Activated T-cell treated with anti-CD3 and anti-CD28 coated beads, Interleukin-2, amount 50 U/mL, for 72 hours (primary cell): ENCODE data around the gene RHOF. TPM values are rescaled to one million over a fixed set of nuclear protein-coding genes. Genes with fewer than 3 reads are reported as not detected.

ENCODE experiments used
- ATAC-seq, 2 donors: fragments of 150-1000 bp; cut with Tn5 transposase; replicated peaks in 1 of 2; 2 replicates each; pipeline ENCODE4 v1.10.0; 2021; ENCODE audit warnings: moderate library complexity in 2 of 2, mild to moderate bottlenecking in 1 of 2
- DNase-seq, 2 donors: peaks; one replicate each; pipeline ENCODE4 v3.0.0; 2021 to 2022; ENCODE audit warnings: mixed read lengths in 1 of 2
- H3K27ac Mint-ChIP-seq: one replicate; pipeline ENCODE4 v1.8.0; 2022; ENCODE audit warnings: mild to moderate bottlenecking, moderate library complexity, mixed read lengths
- H3K27me3 Mint-ChIP-seq: one replicate; pipeline ENCODE4 v1.8.0; 2022; ENCODE audit warnings: low read depth, mixed read lengths
- H3K36me3 Mint-ChIP-seq, 2 donors: one replicate each; pipeline ENCODE4 v1.8.0; 2022; ENCODE audit warnings: mixed read lengths in 2 of 2, mild to moderate bottlenecking in 1 of 2; ENCODE audit not compliant: insufficient read depth in 2 of 2
- H3K4me1 Mint-ChIP-seq: one replicate; pipeline ENCODE4 v1.8.0; 2022; ENCODE audit warnings: low read depth, mixed read lengths
- H3K4me3 Mint-ChIP-seq, 2 donors: one replicate each; pipeline ENCODE4 v1.8.0; 2022; ENCODE audit warnings: mild to moderate bottlenecking in 2 of 2, mixed read lengths in 2 of 2, moderate library complexity in 2 of 2
- H3K9me3 Mint-ChIP-seq, 2 donors: one replicate each; pipeline ENCODE4 v1.8.0; 2022; ENCODE audit warnings: mixed read lengths in 2 of 2
- total RNA-seq, 2 donors: library from RNA; stranded (reverse); gene quantifications; one replicate each; pipeline ENCODE4 v1.2.3, GENCODE V29; 2022

Gene RHOF
- total RNA-seq, 2 donors from 2014 or later = 154 to 165 TPM

GRCh38 chr12:121781484-121781997 is 11.9 kb downstream of the RHOF start:
- H3K4me3 Mint-ChIP-seq = peak overlapping the region; percentile 83 to 89
- peak overlapping the region; percentile 98 for H3K27ac Mint-ChIP-seq
- H3K9me3 Mint-ChIP-seq = no peaks in the 10 kb centered on the region
- ATAC-seq (peak; percentile 14 to 19), DNase-seq (no peak)
- peaks cover 6 to 16% of the 10 kb centered on the region in 2 donors for H3K36me3 Mint-ChIP-seq
- H3K27me3 Mint-ChIP-seq = no peaks in the 10 kb centered on the region
- H3K4me1 Mint-ChIP-seq = peaks cover 63% of the 10 kb centered on the region

GRCh38 chr12:121780429-121780828 is 13.1 kb downstream of the RHOF start:
- peaks cover 52% of the 10 kb centered on the region for H3K4me1 Mint-ChIP-seq
- DNase-seq = no peak
- peak overlapping the region; percentile 87 for H3K27ac Mint-ChIP-seq
- H3K9me3 Mint-ChIP-seq = no peaks in the 10 kb centered on the region
- H3K36me3 Mint-ChIP-seq = peaks cover 6 to 10% of the 10 kb centered on the region in 2 donors
- no peaks in the 10 kb centered on the region for H3K27me3 Mint-ChIP-seq
- no peak for ATAC-seq
- H3K4me3 Mint-ChIP-seq = peak overlapping the region in 1 of 2 donors; percentile 40

GRCh38 chr12:121779422-121779895 is 14.0 kb downstream of the RHOF start:
- Mint-ChIP-seq H3K27me3 (no peaks in the 10 kb centered on the region), H3K4me1 (peaks cover 42% of the 10 kb centered on the region), H3K36me3 (peaks cover 6 to 10% of the 10 kb centered on the region in 2 donors), H3K27ac (no peak overlapping the region), H3K9me3 (no peaks in the 10 kb centered on the region), H3K4me3 (no peak overlapping the region)
- DNase-seq (no peak), ATAC-seq (no peak)

- H3K27ac Mint-ChIP-seq = peak overlapping the region; percentile 62
- H3K9me3 Mint-ChIP-seq = no peaks in the 10 kb centered on the region
- no peaks in the 10 kb centered on the region for H3K27me3 Mint-ChIP-seq
- peaks cover 4 to 8% of the 10 kb centered on the region in 2 donors for H3K36me3 Mint-ChIP-seq
- H3K4me1 Mint-ChIP-seq = peaks cover 36% of the 10 kb centered on the region
- DNase-seq = no peak
- ATAC-seq = no peak
- no peak overlapping the region for H3K4me3 Mint-ChIP-seq
Measured at GRCh38 chr12:121778567-121779421, 14.7 kb downstream of the RHOF start.

- Mint-ChIP-seq H3K9me3 (no peaks in the 10 kb centered on the region), H3K27me3 (no peaks in the 10 kb centered on the region), H3K4me1 (peaks cover 20% of the 10 kb centered on the region), H3K27ac (no peak overlapping the region), H3K4me3 (no peak overlapping the region), H3K36me3 (peaks cover 2 to 4% of the 10 kb centered on the region in 2 donors)
- DNase-seq = peak; percentile 90 to 94
- ATAC-seq = peak; percentile 70 to 74
Measured at GRCh38 chr12:121776190-121777098, 17.0 kb downstream of the RHOF start.

- ATAC-seq = no peak
- Mint-ChIP-seq H3K4me3 (no peak overlapping the region), H3K4me1 (peaks cover 12% of the 10 kb centered on the region), H3K36me3 (peaks cover 2 to 4% of the 10 kb centered on the region in 2 donors), H3K9me3 (no peaks in the 10 kb centered on the region), H3K27ac (no peak overlapping the region), H3K27me3 (no peaks in the 10 kb centered on the region)
- no peak for DNase-seq
Measured at GRCh38 chr12:121775501-121775900, 18.0 kb downstream of the RHOF start.

GRCh38 chr12:121774968-121775474 is 18.5 kb downstream of the RHOF start:
- Mint-ChIP-seq H3K9me3 (no peaks in the 10 kb centered on the region), H3K27me3 (no peaks in the 10 kb centered on the region), H3K27ac (no peak overlapping the region), H3K4me3 (no peak overlapping the region), H3K4me1 (peaks cover 7% of the 10 kb centered on the region), H3K36me3 (peaks cover 0 to 2% of the 10 kb centered on the region in 2 donors)
- no peak for ATAC-seq
- no peak for DNase-seq

- H3K27me3 Mint-ChIP-seq = no peaks in the 10 kb centered on the region
- no peaks in the 10 kb centered on the region for H3K9me3 Mint-ChIP-seq
- H3K27ac Mint-ChIP-seq = no peak overlapping the region
- ATAC-seq (peak; percentile 83 to 90), DNase-seq (peak; percentile 86 to 87)
- H3K36me3 Mint-ChIP-seq = peaks cover 0 to 2% of the 10 kb centered on the region in 2 donors
- H3K4me1 Mint-ChIP-seq = peaks cover 7% of the 10 kb centered on the region
- no peak overlapping the region for H3K4me3 Mint-ChIP-seq
Measured at GRCh38 chr12:121773011-121773777, 20.3 kb downstream of the RHOF start.

- DNase-seq (no peak), ATAC-seq (no peak)
- H3K27ac Mint-ChIP-seq = no peak overlapping the region
- H3K4me1 Mint-ChIP-seq = peaks cover 7% of the 10 kb centered on the region
- H3K36me3 Mint-ChIP-seq = peaks cover 0 to 2% of the 10 kb centered on the region in 2 donors
- no peaks in the 10 kb centered on the region for H3K27me3 Mint-ChIP-seq
- H3K4me3 Mint-ChIP-seq = no peak overlapping the region
- no peaks in the 10 kb centered on the region for H3K9me3 Mint-ChIP-seq
Measured at GRCh38 chr12:121770813-121771625, 22.5 kb downstream of the RHOF start.

- Mint-ChIP-seq H3K36me3 (peaks cover 0 to 2% of the 10 kb centered on the region in 2 donors), H3K9me3 (no peaks in the 10 kb centered on the region), H3K27me3 (no peaks in the 10 kb centered on the region), H3K4me3 (no peak overlapping the region), H3K27ac (no peak overlapping the region), H3K4me1 (peaks cover 7% of the 10 kb centered on the region)
- DNase-seq (no peak), ATAC-seq (no peak)
Measured at GRCh38 chr12:121770388-121770787, 23.1 kb downstream of the RHOF start.

- H3K4me3 Mint-ChIP-seq = no peak overlapping the region
- no peak overlapping the region for H3K27ac Mint-ChIP-seq
- no peaks in the 10 kb centered on the region for H3K27me3 Mint-ChIP-seq
- DNase-seq = no peak
- no peaks in the 10 kb centered on the region for H3K9me3 Mint-ChIP-seq
- H3K36me3 Mint-ChIP-seq = peaks cover 0 to 2% of the 10 kb centered on the region in 2 donors
- ATAC-seq = no peak
- peaks cover 7% of the 10 kb centered on the region for H3K4me1 Mint-ChIP-seq
Measured at GRCh38 chr12:121769831-121770301, 23.6 kb downstream of the RHOF start.
